HepG2 (cell line): ENCODE data around the gene ZMYND10. TPM values are rescaled to one million over a fixed set of nuclear protein-coding genes. Genes with fewer than 3 reads are reported as not detected.

ENCODE experiments used
- ATAC-seq: fragments of 200-7000 bp; cut with Tn5 transposase; 3 replicates; pipeline ENCODE4 v1.9.1; 2020; ENCODE audit warnings: mild to moderate bottlenecking, moderate library complexity
- BruUV-seq: library from RNA; stranded (reverse); fragments of 400-500 nt; replicated peaks from 2 replicates; lab custom pipeline; 2021; lab: Mats Ljungman, UMichigan
- CTCF ChIA-PET: fragments of 300-600 bp; formaldehyde crosslinking; extraction: SDS; loops from one replicate; lab custom pipeline; 2021; ENCODE audit warnings: low total read pairs, inconsistent platforms, low intra/inter-chr PET ratio; lab: Yijun Ruan, JAX
- POLR2A ChIA-PET: fragments of 350-600 bp; sonication (Branson Sonifier 250); formaldehyde crosslinking; loops from one replicate; lab custom pipeline; 2020; ENCODE audit warnings: antibody characterized with exemption, inconsistent platforms; lab: Yijun Ruan, JAX
- DNase-seq: peaks from one replicate; pipeline ENCODE4 v3.0.0-alpha.2; 2015; ENCODE audit warnings: low spot score
- FAIRE-seq: peaks from 3 replicates; lab custom pipeline; 2011; peaks lifted over from hg19 to GRCh38; lab: Jason Lieb, UNC
- H2AFZ ChIP-seq: one replicate; pipeline ENCODE4 v1.6.1; 2011; ENCODE audit warnings: low read length, inconsistent platforms
- H3K27ac ChIP-seq: fragments of 300-600 bp; 3 replicates; pipeline ENCODE4 v1.8.0; 2011; ENCODE audit warnings: mixed run types, mild to moderate bottlenecking, mixed read lengths, low read length, inconsistent platforms; ENCODE audit not compliant: insufficient read depth; ENCODE audit errors: extremely low read length
- H3K27me3 ChIP-seq, 2 experiments: fragments of 200-600 bp in 1 of 2; 2 replicates in 1 of 2; 3 replicates in 1 of 2; pipeline versions ENCODE4 v1.6.0 to v1.8.0; 2011; ENCODE audit warnings: low read length in 2 of 2, mild to moderate bottlenecking in 2 of 2, moderate library complexity in 2 of 2, inconsistent platforms in 1 of 2; ENCODE audit not compliant: insufficient read depth in 2 of 2, control insufficient read depth in 1 of 2
- H3K36me3 ChIP-seq, 2 experiments: fragments of 200-600 bp in 1 of 2; replicated peaks in 1 of 2; 2 replicates in 1 of 2; 3 replicates in 1 of 2; pipeline versions ENCODE4 v1.5.1 to v1.8.0; 2011; ENCODE audit warnings: low read length in 2 of 2, inconsistent platforms in 1 of 2; ENCODE audit not compliant: insufficient read depth in 2 of 2, control insufficient read depth in 1 of 2
- H3K4me1 ChIP-seq: 2 replicates; pipeline ENCODE4 v1.5.1; 2012; ENCODE audit warnings: low read length, inconsistent platforms; ENCODE audit not compliant: insufficient read depth
- H3K4me2 ChIP-seq: 2 replicates; pipeline ENCODE4 v1.6.0; 2011; ENCODE audit warnings: low read depth, low read length, inconsistent platforms
- H3K4me3 ChIP-seq, 3 experiments: fragments of 200-600 bp in 1 of 3; sonication (generic), shearing (Covaris generic) in 1 of 3; replicated peaks in 1 of 3; 2 replicates each; pipeline ENCODE4 v1.5.1; 2011 to 2016; ENCODE audit warnings: low read length in 3 of 3, inconsistent platforms in 2 of 3, low read depth in 2 of 3, mild to moderate bottlenecking in 2 of 3, control low read depth in 1 of 3, mixed read lengths in 1 of 3; ENCODE audit not compliant: insufficient read depth in 1 of 3
- H3K79me2 ChIP-seq: one replicate; pipeline ENCODE4 v1.6.1; 2011; ENCODE audit warnings: low read length, inconsistent platforms; ENCODE audit not compliant: insufficient read depth
- H3K9ac ChIP-seq: 2 replicates; pipeline ENCODE4 v1.6.0; 2011; ENCODE audit warnings: mild to moderate bottlenecking, low read depth, low read length, inconsistent platforms; ENCODE audit not compliant: insufficient read depth
- H3K9me3 ChIP-seq: 2 replicates; pipeline ENCODE4 v1.5.1; 2012; ENCODE audit warnings: mild to moderate bottlenecking, low read length
- H4K20me1 ChIP-seq: 2 replicates; pipeline ENCODE4 v1.6.0; 2011; ENCODE audit warnings: inconsistent platforms, mild to moderate bottlenecking, low read length, moderate library complexity; ENCODE audit not compliant: insufficient read depth
- FOXA1 ChIP-seq, 2 experiments: fragments of 450-650 bp in 1 of 2; sonication (generic) in 1 of 2; formaldehyde crosslinking in 1 of 2; IDR thresholded peaks; 2 replicates each; pipeline versions ENCODE4 v1.4.0 to v1.6.1; 2016 to 2020; ENCODE audit warnings: missing genetic modification reagents in 1 of 2
- NFKBIZ ChIP-seq: IDR thresholded peaks from 2 replicates; pipeline ENCODE4 v1.6.1; 2018; ENCODE audit warnings: missing genetic modification reagents, missing compliant biosample characterization
- ZC3H13 ChIP-seq: sonication (generic); formaldehyde crosslinking; IDR thresholded peaks from 2 replicates; pipeline ENCODE4 v1.8.1; 2023; ENCODE audit warnings: mild to moderate bottlenecking, missing genetic modification reagents, moderate library complexity
- ZNF230 ChIP-seq: sonication (generic); formaldehyde crosslinking; IDR thresholded peaks from 2 replicates; pipeline ENCODE4 v1.4.0; 2020; ENCODE audit warnings: mild to moderate bottlenecking, missing genetic modification reagents
- ZNF34 ChIP-seq: sonication (generic); formaldehyde crosslinking; IDR thresholded peaks from 2 replicates; pipeline ENCODE4 v1.4.0; 2020; ENCODE audit warnings: mild to moderate bottlenecking, missing genetic modification reagents, borderline replicate concordance
- ZNF776 ChIP-seq: sonication (generic); formaldehyde crosslinking; IDR thresholded peaks from 2 replicates; pipeline ENCODE4 v1.4.0; 2020; ENCODE audit warnings: mild to moderate bottlenecking, missing genetic modification reagents
- ZNF839 ChIP-seq: sonication (generic); formaldehyde crosslinking; IDR thresholded peaks from 2 replicates; pipeline ENCODE4 v1.4.0; 2020; ENCODE audit warnings: missing genetic modification reagents, mild to moderate bottlenecking, borderline replicate concordance
- ZNF891 ChIP-seq: sonication (generic); formaldehyde crosslinking; IDR thresholded peaks from 2 replicates; pipeline ENCODE4 v1.5.0; 2020; ENCODE audit warnings: mild to moderate bottlenecking, missing genetic modification reagents
- ZSCAN21 ChIP-seq: sonication (generic); formaldehyde crosslinking; IDR thresholded peaks from 2 replicates; pipeline ENCODE4 v1.8.0; 2022; ENCODE audit warnings: mild to moderate bottlenecking, missing genetic modification reagents, moderate library complexity, borderline replicate concordance
- ZSCAN29 ChIP-seq: sonication (generic); formaldehyde crosslinking; conservative IDR thresholded peaks from 2 replicates; pipeline ENCODE4 v1.4.0; 2020; ENCODE audit warnings: mild to moderate bottlenecking, missing genetic modification reagents
- WGBS: methylation state at CpG from one replicate; pipeline ENCODE4 v1.1.6; 2017; ENCODE audit warnings: low lambda C conversion rate; 5-methylcytosine and 5-hydroxymethylcytosine counted together
- in situ Hi-C: cut with HindIII; loops from 2 replicates; pipeline ENCODE4 v1.10.0; 2017; ENCODE audit warnings: low pct_unique_long_range_greater_than_20kb; ENCODE audit not compliant: extremely low pct_ligation_motif_present
- intact Hi-C: fragments of 100-400 bp; cut with micrococcal nuclease; formaldehyde crosslinking; loops from one replicate; pipeline ENCODE4 v1.10.0; 2022; ENCODE audit not compliant: unreplicated experiment
- polyA plus RNA-seq, 8 experiments: library from polyadenylated mRNA; depleted of rRNA in 3 of 8; stranded (reverse) in 7 of 8; unstranded in 1 of 8; fragments of >200 nt; fragmentation: Illumina TruSeq in 4 of 8; extraction: Trizol in 4 of 8; gene quantifications; 2 replicates each; pipeline versions ENCODE4 v1.2.1 to v1.2.3, GENCODE V29; 2011 to 2016; ENCODE audit warnings: low read depth in 4 of 8, missing spikeins in 1 of 8, mixed read lengths in 1 of 8; ENCODE audit not compliant: insufficient read depth in 1 of 8
- total RNA-seq, 5 experiments: library from RNA; depleted of rRNA; stranded (reverse); fragments of >200 nt; fragmentation: Illumina TruSeq; extraction: Trizol; gene quantifications; 2 replicates each; pipeline ENCODE4 v1.2.3, GENCODE V29; 2016; ENCODE audit warnings: low read depth in 1 of 5

ZMYND10 gene
- total and polyA plus RNA-seq, 2 of the 13 experiments (the other 11 are each of a cell fraction or from before 2014, with no cell fraction given): 0.60 to 0.74 TPM

GRCh38 chr3:50358355-50358910 is 12.9 kb upstream of the ZMYND10 start:
- BruUV-seq: no TSS peak
- Histone ChIP-seq H3K27me3 (peaks cover 2 to 9% of the 10 kb centered on the region in 2 experiments; a peak in 2 of 5 replicates), H3K79me2 (peaks cover 39% of the 10 kb centered on the region), H3K4me1 (peaks cover 37% of the 10 kb centered on the region), H3K27ac (peak overlapping the region; percentile 66), H3K9ac (peak overlapping the region; percentile 91), H3K4me3 (peak overlapping the region; percentile 76 to 91 (median 88)), H4K20me1 (peaks cover 25% of the 10 kb centered on the region), H2AFZ (no peak overlapping the region), H3K9me3 (no peaks in the 10 kb centered on the region), H3K36me3 (peaks cover 9 to 27% of the 10 kb centered on the region in 2 experiments; a peak in 4 of 5 replicates), H3K4me2 (peak overlapping the region; percentile 94)
- ChIA-PET CTCF (no interaction called here), POLR2A (interaction anchor here (1.2 kb wide), 1 partner anchor 8 kb away, joined by 10 read pairs; the partner anchor contains the start of genes CYB561D2 and NPRL2)
- no peak for DNase-seq
- 0% methylated on average over 3 of the region's 24 CpGs for WGBS
- TF ChIP-seq ZNF34 (CRISPR knock-in tag): no peak
- TF ChIP-seq ZSCAN21 (CRISPR knock-in tag): no peak
- 0 out of 2 replicates have a peak, but pooled peaks have one; percentile 1 for TF ChIP-seq ZNF230
- TF ChIP-seq FOXA1 (IDR thresholded peaks at IDR 0.05): no peak
- TF ChIP-seq FOXA1 (CRISPR knock-in tag; IDR thresholded peaks at IDR 0.05): no peak
- no peak for TF ChIP-seq NFKBIZ (CRISPR knock-in tag)
- 0 out of 2 replicates have a peak, but pooled peaks have one; percentile 0 for TF ChIP-seq ZSCAN29
- 0 out of 2 replicates have a peak, but pooled peaks have one; percentile 48 for TF ChIP-seq ZNF776 (CRISPR knock-in tag)
- peak; percentile 1 for TF ChIP-seq ZC3H13 (CRISPR knock-in tag)
- peak; percentile 29; the same call in 1 of the 2 replicates for TF ChIP-seq ZNF839 (CRISPR knock-in tag)
- peak; percentile 53; the same call in 1 of the 2 replicates for TF ChIP-seq ZNF891 (CRISPR knock-in tag)
- in situ Hi-C loops: no loop called here
- intact Hi-C loops: no loop called here
- FAIRE-seq: no peak
- peak; percentile 13 for ATAC-seq
